WTC11 (cell line): ENCODE data around the gene PRICKLE1.

ENCODE experiments used
- ATF1 ChIP-seq: sonication (generic); formaldehyde crosslinking; IDR thresholded peaks from 2 replicates; pipeline ENCODE4 v1.8.1; 2023; ENCODE audit warnings: mild to moderate bottlenecking, moderate library complexity, missing genetic modification reagents
- CREM ChIP-seq: sonication (generic); formaldehyde crosslinking; IDR thresholded peaks from 2 replicates; pipeline ENCODE4 v1.8.1; 2022; ENCODE audit warnings: mild to moderate bottlenecking, missing genetic modification reagents, moderate library complexity
- GRHL2 ChIP-seq: fragments of 250-450 bp; sonication (Bioruptor Pico); IDR thresholded peaks from 2 replicates; pipeline ENCODE4 v1.8.0; 2022; ENCODE audit warnings: mild to moderate bottlenecking, moderate library complexity; ENCODE audit not compliant: insufficient replicate concordance, severe bottlenecking
- JUN ChIP-seq: sonication (generic); formaldehyde crosslinking; IDR thresholded peaks from 2 replicates; pipeline ENCODE4 v1.8.0; 2023; ENCODE audit warnings: mild to moderate bottlenecking, missing genetic modification reagents
- ZBTB21 ChIP-seq: sonication (generic); formaldehyde crosslinking; IDR thresholded peaks from 2 replicates; pipeline ENCODE4 v1.8.1; 2023; ENCODE audit warnings: mild to moderate bottlenecking, missing genetic modification reagents, borderline replicate concordance
- TF ChIP-seq, protein P1 (sequence below): fragments of 200-600 bp; IDR thresholded peaks from 2 replicates; pipeline ENCODE4 v1.8.0; 2022; ENCODE audit warnings: antibody characterized with exemption
- TF ChIP-seq, protein P2 (sequence below): sonication (generic); formaldehyde crosslinking; IDR thresholded peaks from 2 replicates; pipeline ENCODE4 v1.8.0; 2022; ENCODE audit warnings: mild to moderate bottlenecking, missing genetic modification reagents
- TF ChIP-seq, protein P3 (sequence below): sonication (generic); formaldehyde crosslinking; IDR thresholded peaks from 2 replicates; pipeline ENCODE4 v1.8.1; 2023; ENCODE audit warnings: mild to moderate bottlenecking, missing genetic modification reagents, borderline replicate concordance
- TF ChIP-seq, protein P4 (sequence below): sonication (generic); formaldehyde crosslinking; IDR thresholded peaks from 2 replicates; pipeline ENCODE4 v1.8.0; 2022; ENCODE audit warnings: mild to moderate bottlenecking, missing genetic modification reagents
- TF ChIP-seq, protein P5 (sequence below): fragments of 250-450 bp; sonication (Bioruptor Pico); IDR thresholded peaks from 2 replicates; pipeline ENCODE4 v2.1.2; 2022; ENCODE audit warnings: mild to moderate bottlenecking, moderate library complexity

DNA sequence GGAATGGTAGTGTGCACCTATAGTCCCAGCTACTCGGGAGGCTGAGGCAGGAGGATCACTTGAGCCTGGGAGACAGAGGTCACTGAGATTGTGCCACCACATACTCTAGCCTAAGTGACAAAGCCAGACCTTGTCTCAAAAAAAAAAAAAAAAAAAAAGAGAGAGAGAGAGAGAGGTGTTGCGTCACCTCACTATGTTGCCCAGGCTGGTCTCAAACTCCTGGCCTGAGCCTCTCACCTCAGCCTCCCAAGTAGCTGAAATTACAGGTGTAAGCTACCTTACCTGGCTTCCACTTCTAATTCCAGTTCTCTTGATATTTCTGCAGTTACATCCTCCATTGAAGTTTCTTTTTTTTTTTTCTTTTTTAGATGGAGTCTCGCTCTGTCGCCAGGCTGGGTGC, 94.3 kb downstream of the PRICKLE1 start:
- TF ChIP-seq, protein P1, sequence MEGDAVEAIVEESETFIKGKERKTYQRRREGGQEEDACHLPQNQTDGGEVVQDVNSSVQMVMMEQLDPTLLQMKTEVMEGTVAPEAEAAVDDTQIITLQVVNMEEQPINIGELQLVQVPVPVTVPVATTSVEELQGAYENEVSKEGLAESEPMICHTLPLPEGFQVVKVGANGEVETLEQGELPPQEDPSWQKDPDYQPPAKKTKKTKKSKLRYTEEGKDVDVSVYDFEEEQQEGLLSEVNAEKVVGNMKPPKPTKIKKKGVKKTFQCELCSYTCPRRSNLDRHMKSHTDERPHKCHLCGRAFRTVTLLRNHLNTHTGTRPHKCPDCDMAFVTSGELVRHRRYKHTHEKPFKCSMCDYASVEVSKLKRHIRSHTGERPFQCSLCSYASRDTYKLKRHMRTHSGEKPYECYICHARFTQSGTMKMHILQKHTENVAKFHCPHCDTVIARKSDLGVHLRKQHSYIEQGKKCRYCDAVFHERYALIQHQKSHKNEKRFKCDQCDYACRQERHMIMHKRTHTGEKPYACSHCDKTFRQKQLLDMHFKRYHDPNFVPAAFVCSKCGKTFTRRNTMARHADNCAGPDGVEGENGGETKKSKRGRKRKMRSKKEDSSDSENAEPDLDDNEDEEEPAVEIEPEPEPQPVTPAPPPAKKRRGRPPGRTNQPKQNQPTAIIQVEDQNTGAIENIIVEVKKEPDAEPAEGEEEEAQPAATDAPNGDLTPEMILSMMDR: no peak
- TF ChIP-seq CREM: no peak
- TF ChIP-seq GRHL2 (CRISPR knock-in tag): no peak
- TF ChIP-seq, protein P2, sequence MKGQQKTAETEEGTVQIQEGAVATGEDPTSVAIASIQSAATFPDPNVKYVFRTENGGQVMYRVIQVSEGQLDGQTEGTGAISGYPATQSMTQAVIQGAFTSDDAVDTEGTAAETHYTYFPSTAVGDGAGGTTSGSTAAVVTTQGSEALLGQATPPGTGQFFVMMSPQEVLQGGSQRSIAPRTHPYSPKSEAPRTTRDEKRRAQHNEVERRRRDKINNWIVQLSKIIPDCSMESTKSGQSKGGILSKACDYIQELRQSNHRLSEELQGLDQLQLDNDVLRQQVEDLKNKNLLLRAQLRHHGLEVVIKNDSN: no peak
- TF ChIP-seq, protein P3, sequence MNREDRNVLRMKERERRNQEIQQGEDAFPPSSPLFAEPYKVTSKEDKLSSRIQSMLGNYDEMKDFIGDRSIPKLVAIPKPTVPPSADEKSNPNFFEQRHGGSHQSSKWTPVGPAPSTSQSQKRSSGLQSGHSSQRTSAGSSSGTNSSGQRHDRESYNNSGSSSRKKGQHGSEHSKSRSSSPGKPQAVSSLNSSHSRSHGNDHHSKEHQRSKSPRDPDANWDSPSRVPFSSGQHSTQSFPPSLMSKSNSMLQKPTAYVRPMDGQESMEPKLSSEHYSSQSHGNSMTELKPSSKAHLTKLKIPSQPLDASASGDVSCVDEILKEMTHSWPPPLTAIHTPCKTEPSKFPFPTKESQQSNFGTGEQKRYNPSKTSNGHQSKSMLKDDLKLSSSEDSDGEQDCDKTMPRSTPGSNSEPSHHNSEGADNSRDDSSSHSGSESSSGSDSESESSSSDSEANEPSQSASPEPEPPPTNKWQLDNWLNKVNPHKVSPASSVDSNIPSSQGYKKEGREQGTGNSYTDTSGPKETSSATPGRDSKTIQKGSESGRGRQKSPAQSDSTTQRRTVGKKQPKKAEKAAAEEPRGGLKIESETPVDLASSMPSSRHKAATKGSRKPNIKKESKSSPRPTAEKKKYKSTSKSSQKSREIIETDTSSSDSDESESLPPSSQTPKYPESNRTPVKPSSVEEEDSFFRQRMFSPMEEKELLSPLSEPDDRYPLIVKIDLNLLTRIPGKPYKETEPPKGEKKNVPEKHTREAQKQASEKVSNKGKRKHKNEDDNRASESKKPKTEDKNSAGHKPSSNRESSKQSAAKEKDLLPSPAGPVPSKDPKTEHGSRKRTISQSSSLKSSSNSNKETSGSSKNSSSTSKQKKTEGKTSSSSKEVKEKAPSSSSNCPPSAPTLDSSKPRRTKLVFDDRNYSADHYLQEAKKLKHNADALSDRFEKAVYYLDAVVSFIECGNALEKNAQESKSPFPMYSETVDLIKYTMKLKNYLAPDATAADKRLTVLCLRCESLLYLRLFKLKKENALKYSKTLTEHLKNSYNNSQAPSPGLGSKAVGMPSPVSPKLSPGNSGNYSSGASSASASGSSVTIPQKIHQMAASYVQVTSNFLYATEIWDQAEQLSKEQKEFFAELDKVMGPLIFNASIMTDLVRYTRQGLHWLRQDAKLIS (CRISPR knock-in tag): no peak
- no peak for TF ChIP-seq JUN
- TF ChIP-seq, protein P4, sequence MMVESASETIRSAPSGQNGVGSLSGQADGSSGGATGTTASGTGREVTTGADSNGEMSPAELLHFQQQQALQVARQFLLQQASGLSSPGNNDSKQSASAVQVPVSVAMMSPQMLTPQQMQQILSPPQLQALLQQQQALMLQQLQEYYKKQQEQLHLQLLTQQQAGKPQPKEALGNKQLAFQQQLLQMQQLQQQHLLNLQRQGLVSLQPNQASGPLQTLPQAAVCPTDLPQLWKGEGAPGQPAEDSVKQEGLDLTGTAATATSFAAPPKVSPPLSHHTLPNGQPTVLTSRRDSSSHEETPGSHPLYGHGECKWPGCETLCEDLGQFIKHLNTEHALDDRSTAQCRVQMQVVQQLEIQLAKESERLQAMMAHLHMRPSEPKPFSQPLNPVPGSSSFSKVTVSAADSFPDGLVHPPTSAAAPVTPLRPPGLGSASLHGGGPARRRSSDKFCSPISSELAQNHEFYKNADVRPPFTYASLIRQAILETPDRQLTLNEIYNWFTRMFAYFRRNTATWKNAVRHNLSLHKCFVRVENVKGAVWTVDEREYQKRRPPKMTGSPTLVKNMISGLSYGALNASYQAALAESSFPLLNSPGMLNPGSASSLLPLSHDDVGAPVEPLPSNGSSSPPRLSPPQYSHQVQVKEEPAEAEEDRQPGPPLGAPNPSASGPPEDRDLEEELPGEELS: no peak
- TF ChIP-seq ATF1 (CRISPR knock-in tag): no peak
- TF ChIP-seq, protein P5, sequence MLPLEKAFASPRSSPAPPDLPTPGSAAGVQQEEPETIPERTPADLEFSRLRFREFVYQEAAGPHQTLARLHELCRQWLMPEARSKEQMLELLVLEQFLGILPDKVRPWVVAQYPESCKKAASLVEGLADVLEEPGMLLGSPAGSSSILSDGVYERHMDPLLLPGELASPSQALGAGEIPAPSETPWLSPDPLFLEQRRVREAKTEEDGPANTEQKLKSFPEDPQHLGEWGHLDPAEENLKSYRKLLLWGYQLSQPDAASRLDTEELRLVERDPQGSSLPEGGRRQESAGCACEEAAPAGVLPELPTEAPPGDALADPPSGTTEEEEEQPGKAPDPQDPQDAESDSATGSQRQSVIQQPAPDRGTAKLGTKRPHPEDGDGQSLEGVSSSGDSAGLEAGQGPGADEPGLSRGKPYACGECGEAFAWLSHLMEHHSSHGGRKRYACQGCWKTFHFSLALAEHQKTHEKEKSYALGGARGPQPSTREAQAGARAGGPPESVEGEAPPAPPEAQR (CRISPR knock-in tag): no peak
- no peak for TF ChIP-seq ZBTB21
